Astrocyte (in vitro differentiated cells and primary cell): ENCODE results near the gene GAS6. TPM values are rescaled to one million over a fixed set of nuclear protein-coding genes. Genes with fewer than 3 reads are reported as not detected.

ENCODE experiments used
- DNase-seq: peaks from one replicate; pipeline ENCODE4 v3.0.0-alpha.2; 2010; ENCODE audit warnings: low read depth
- FAIRE-seq: peaks from 2 replicates; lab custom pipeline; 2011; peaks lifted over from hg19 to GRCh38; lab: Jason Lieb, UNC
- H2AFZ ChIP-seq: 2 replicates; pipeline ENCODE4 v1.6.0; 2012; ENCODE audit warnings: low read depth, low read length, inconsistent platforms
- H3K27ac ChIP-seq: 2 replicates; pipeline ENCODE4 v1.5.1; 2011; ENCODE audit warnings: low read depth, low read length, inconsistent platforms
- H3K27me3 ChIP-seq: 2 replicates; pipeline ENCODE4 v1.6.0; 2011; ENCODE audit warnings: low read length, inconsistent platforms; ENCODE audit not compliant: insufficient read depth
- H3K36me3 ChIP-seq: 2 replicates; pipeline ENCODE4 v1.5.1; 2011; ENCODE audit warnings: low read length, inconsistent platforms; ENCODE audit not compliant: insufficient read depth
- H3K4me1 ChIP-seq: 2 replicates; pipeline ENCODE4 v1.5.1; 2011; ENCODE audit warnings: low read length, inconsistent platforms; ENCODE audit not compliant: insufficient read depth
- H3K4me2 ChIP-seq: 2 replicates; pipeline ENCODE4 v1.6.0; 2012; ENCODE audit warnings: low read length, inconsistent platforms
- H3K4me3 ChIP-seq: 2 replicates; pipeline ENCODE4 v1.5.1; 2011; ENCODE audit warnings: low read depth, mild to moderate bottlenecking, low read length, inconsistent platforms; ENCODE audit not compliant: insufficient read depth
- H3K79me2 ChIP-seq: 2 replicates; pipeline ENCODE4 v1.6.0; 2012; ENCODE audit warnings: mild to moderate bottlenecking, low read length, inconsistent platforms; ENCODE audit not compliant: insufficient read depth
- H3K9ac ChIP-seq: 2 replicates; pipeline ENCODE4 v1.6.0; 2012; ENCODE audit warnings: mild to moderate bottlenecking, low read length, inconsistent platforms
- H3K9me3 ChIP-seq: 2 replicates; pipeline ENCODE4 v1.5.1; 2012; ENCODE audit warnings: low read depth, mild to moderate bottlenecking, low read length, inconsistent platforms; ENCODE audit not compliant: insufficient read depth
- H4K20me1 ChIP-seq: 2 replicates; pipeline ENCODE4 v1.6.0; 2012; ENCODE audit warnings: low read length, inconsistent platforms; ENCODE audit not compliant: insufficient read depth
- H3K27ac Mint-ChIP-seq: one replicate; pipeline ENCODE4 v1.8.0; 2021; ENCODE audit warnings: mild to moderate bottlenecking, mixed read lengths; ENCODE audit not compliant: unreplicated experiment
- H3K27me3 Mint-ChIP-seq: one replicate; pipeline ENCODE4 v1.8.0; 2021; ENCODE audit warnings: low read depth, mixed read lengths; ENCODE audit not compliant: unreplicated experiment
- H3K36me3 Mint-ChIP-seq: one replicate; pipeline ENCODE4 v1.8.0; 2021; ENCODE audit warnings: low read depth, mixed read lengths; ENCODE audit not compliant: unreplicated experiment
- H3K4me1 Mint-ChIP-seq: one replicate; pipeline ENCODE4 v1.8.0; 2021; ENCODE audit warnings: low read depth, mixed read lengths; ENCODE audit not compliant: unreplicated experiment
- H3K4me3 Mint-ChIP-seq: one replicate; pipeline ENCODE4 v1.8.0; 2021; ENCODE audit warnings: mild to moderate bottlenecking, moderate library complexity, mixed read lengths; ENCODE audit not compliant: unreplicated experiment
- H3K9me3 Mint-ChIP-seq: one replicate; pipeline ENCODE4 v1.8.0; 2021; ENCODE audit warnings: mild to moderate bottlenecking, mixed read lengths; ENCODE audit not compliant: unreplicated experiment
- EZH2 ChIP-seq: IDR thresholded peaks from 2 replicates; pipeline ENCODE4 v1.6.1; 2012; ENCODE audit warnings: mild to moderate bottlenecking, low read length, inconsistent platforms; ENCODE audit not compliant: insufficient read depth
- total RNA-seq: library from RNA; stranded (reverse); gene quantifications from 2 replicates; pipeline ENCODE4 v1.2.1, GENCODE V29; 2021
- TF ChIP-seq, protein P1 (sequence below): IDR thresholded peaks from 2 replicates; pipeline ENCODE4 v1.5.1; 2011; ENCODE audit warnings: low read depth, mild to moderate bottlenecking, inconsistent platforms, low read length, moderate library complexity; ENCODE audit not compliant: insufficient read depth

GAS6 gene
- total RNA-seq, 1 donor from 2014 or later, result 287 TPM

DNA sequence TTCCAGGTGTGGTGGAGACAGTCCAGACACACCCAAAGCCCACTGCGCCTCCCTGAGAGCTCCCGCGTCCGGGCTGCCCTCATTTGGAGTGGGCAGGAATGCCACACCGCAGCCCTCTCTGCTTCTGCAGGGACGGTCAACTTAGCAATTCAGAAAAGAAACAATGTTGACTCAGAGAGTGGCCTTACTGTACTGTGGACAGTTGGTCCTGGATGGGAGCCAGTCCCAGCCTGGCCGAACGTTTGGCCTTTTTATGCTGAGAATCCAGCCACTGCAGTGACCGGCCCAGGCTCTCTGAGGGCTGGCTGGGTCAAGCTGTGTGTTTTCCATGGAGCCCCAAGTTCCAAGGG, 7.2 kb downstream of the GAS6 start:
- Mint-ChIP-seq H3K27me3 (no peaks in the 10 kb centered on the region), H3K36me3 (peaks cover 15% of the 10 kb centered on the region), H3K4me3 (peak overlapping the region; percentile 29), H3K27ac (peak overlapping the region; percentile 15), H3K9me3 (no peaks in the 10 kb centered on the region), H3K4me1 (peaks cover 51% of the 10 kb centered on the region)
- peaks cover 93% of the 10 kb centered on the region for H4K20me1 ChIP-seq
- no peak overlapping the region for H3K4me3 ChIP-seq
- FAIRE-seq (no peak), DNase-seq (peak; percentile 59)
- H2AFZ ChIP-seq, result no peak overlapping the region
- H3K79me2 ChIP-seq, result peaks cover 100% of the 10 kb centered on the region
- peak overlapping the region; percentile 36 for H3K4me2 ChIP-seq
- H3K4me1 ChIP-seq, result peaks cover 46% of the 10 kb centered on the region
- H3K36me3 ChIP-seq, result peaks cover 18% of the 10 kb centered on the region
- TF ChIP-seq EZH2, result no peak
- TF ChIP-seq, protein P1, sequence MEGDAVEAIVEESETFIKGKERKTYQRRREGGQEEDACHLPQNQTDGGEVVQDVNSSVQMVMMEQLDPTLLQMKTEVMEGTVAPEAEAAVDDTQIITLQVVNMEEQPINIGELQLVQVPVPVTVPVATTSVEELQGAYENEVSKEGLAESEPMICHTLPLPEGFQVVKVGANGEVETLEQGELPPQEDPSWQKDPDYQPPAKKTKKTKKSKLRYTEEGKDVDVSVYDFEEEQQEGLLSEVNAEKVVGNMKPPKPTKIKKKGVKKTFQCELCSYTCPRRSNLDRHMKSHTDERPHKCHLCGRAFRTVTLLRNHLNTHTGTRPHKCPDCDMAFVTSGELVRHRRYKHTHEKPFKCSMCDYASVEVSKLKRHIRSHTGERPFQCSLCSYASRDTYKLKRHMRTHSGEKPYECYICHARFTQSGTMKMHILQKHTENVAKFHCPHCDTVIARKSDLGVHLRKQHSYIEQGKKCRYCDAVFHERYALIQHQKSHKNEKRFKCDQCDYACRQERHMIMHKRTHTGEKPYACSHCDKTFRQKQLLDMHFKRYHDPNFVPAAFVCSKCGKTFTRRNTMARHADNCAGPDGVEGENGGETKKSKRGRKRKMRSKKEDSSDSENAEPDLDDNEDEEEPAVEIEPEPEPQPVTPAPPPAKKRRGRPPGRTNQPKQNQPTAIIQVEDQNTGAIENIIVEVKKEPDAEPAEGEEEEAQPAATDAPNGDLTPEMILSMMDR, result no peak
- no peaks in the 10 kb centered on the region for H3K27me3 ChIP-seq
- H3K9me3 ChIP-seq, result no peaks in the 10 kb centered on the region
- H3K27ac ChIP-seq, result no peak overlapping the region
- no peak overlapping the region for H3K9ac ChIP-seq

DNA sequence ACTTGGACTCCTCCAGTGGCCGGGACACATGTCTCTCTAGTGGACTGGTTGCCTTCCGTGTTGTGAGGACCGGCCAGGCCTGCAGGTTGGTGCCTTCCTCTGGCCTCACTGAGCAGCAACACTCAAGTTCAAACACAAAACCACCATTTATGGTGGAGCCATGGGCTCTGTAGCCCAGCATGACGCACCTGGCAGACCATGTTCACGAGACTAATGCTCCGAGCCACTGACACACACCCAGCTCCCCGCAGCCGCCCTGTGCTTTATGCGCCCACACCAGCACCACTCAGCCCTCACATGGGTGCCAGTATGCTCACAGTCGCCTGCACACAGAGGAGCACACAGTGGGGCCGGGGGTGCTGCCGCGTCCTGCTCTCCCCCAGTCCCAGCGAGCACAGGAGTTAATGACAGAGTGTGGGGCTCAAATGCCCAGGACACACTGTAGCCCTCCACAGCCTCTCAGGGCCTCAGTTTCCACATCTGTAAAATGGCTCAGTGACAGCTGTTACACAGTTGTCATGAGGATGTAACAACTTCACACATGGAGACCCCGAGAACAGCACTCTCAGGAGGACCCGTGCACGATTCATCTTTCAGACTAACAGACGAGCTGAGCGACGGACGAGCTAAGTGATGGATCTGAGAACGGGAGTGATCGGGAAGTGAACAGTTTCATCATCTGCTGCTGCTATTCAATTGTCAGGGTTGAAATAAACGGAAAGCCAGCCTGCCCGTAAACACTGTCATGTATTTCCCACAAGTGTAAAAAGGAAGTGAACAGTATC, 7.8 kb downstream of the GAS6 start:
- H3K4me1 ChIP-seq, result peaks cover 42% of the 10 kb centered on the region
- H3K9ac ChIP-seq, result no peak overlapping the region
- no peaks in the 10 kb centered on the region for H3K9me3 Mint-ChIP-seq
- DNase-seq (no peak), FAIRE-seq (no peak)
- H3K27me3 Mint-ChIP-seq, result no peaks in the 10 kb centered on the region
- H3K9me3 ChIP-seq, result no peaks in the 10 kb centered on the region
- no peak overlapping the region for H3K27ac ChIP-seq
- H4K20me1 ChIP-seq, result peaks cover 90% of the 10 kb centered on the region
- H3K4me3 ChIP-seq, result no peak overlapping the region
- H3K4me3 Mint-ChIP-seq, result peak overlapping the region; percentile 29
- peaks cover 100% of the 10 kb centered on the region for H3K79me2 ChIP-seq
- H3K36me3 ChIP-seq, result peaks cover 18% of the 10 kb centered on the region
- peaks cover 47% of the 10 kb centered on the region for H3K4me1 Mint-ChIP-seq
- H3K36me3 Mint-ChIP-seq, result peaks cover 15% of the 10 kb centered on the region
- peak overlapping the region; percentile 36 for H3K4me2 ChIP-seq
- H3K27ac Mint-ChIP-seq, result peak overlapping the region; percentile 65
- TF ChIP-seq, protein P1, result no peak
- no peak for TF ChIP-seq EZH2
- H3K27me3 ChIP-seq, result no peaks in the 10 kb centered on the region
- no peak overlapping the region for H2AFZ ChIP-seq
